HEK293 (cell line): ENCODE data around the gene LRRC51.
A peak's percentile ranks its signal among the peaks of the same experiment; 100 is the strongest.
"Not testable (repeated sequence)": the region's sequence is repeated elsewhere in the genome, so short reads cannot be mapped to it uniquely, and the experiment has no call there.

Experiments
- CTCF ChIA-PET: fragments of 350-600 bp; formaldehyde crosslinking; extraction: SDS; loops from one replicate; lab custom pipeline; 2021; ENCODE audit warnings: antibody characterized with exemption; lab: Yijun Ruan, JAX
- POLR2A ChIA-PET: fragments of 300-600 bp; formaldehyde crosslinking; extraction: SDS; loops from one replicate; lab custom pipeline; 2020; ENCODE audit warnings: antibody characterized with exemption, inconsistent platforms; lab: Yijun Ruan, JAX
- H3K27ac ChIP-seq: fragments of 200-500 bp; sonication (Bioruptor generic); 2 replicates; pipeline ENCODE4 v1.5.1; 2014; ENCODE audit warnings: low read depth, low read length, control low read depth, inconsistent platforms; ENCODE audit errors: extremely low read depth
- H3K36me3 ChIP-seq, 2 experiments: fragments of 200-500 bp in 1 of 2; sonication (Bioruptor generic) in 1 of 2; 1 replicate in 1 of 2; 2 replicates in 1 of 2; pipeline ENCODE4 v1.5.1; 2014 to 2017; ENCODE audit warnings: inconsistent platforms in 2 of 2, low read length in 2 of 2; ENCODE audit not compliant: control insufficient read depth in 2 of 2, insufficient read depth in 1 of 2
- H3K4me1 ChIP-seq: fragments of 200-500 bp; sonication (Bioruptor generic); 2 replicates; pipeline ENCODE4 v1.5.1; 2014; ENCODE audit warnings: mild to moderate bottlenecking, low read length, inconsistent platforms; ENCODE audit not compliant: control insufficient read depth, insufficient read depth
- H3K4me3 ChIP-seq: 2 replicates; pipeline ENCODE4 v1.5.1; 2011; ENCODE audit warnings: low read depth, mild to moderate bottlenecking, control low read depth, low read length, moderate library complexity
- H3K9me3 ChIP-seq: fragments of 200-500 bp; sonication (Bioruptor generic); 2 replicates; pipeline ENCODE4 v1.5.1; 2014; ENCODE audit warnings: low read depth, low read length, inconsistent platforms; ENCODE audit not compliant: control insufficient read depth, insufficient read depth
- BCL11B ChIP-seq: fragments of 450-650 bp; formaldehyde crosslinking; IDR thresholded peaks from 2 replicates; pipeline ENCODE4 v1.5.1; 2016; ENCODE audit warnings: low read depth, missing biosample characterization, missing genetic modification characterization
- FEZF1 ChIP-seq: fragments of 450-650 bp; formaldehyde crosslinking; IDR thresholded peaks from 2 replicates; pipeline ENCODE4 v1.5.1; 2016; ENCODE audit warnings: missing biosample characterization, missing genetic modification characterization
- KLF7 ChIP-seq: fragments of 450-650 bp; formaldehyde crosslinking; IDR thresholded peaks from 2 replicates; pipeline ENCODE4 v1.5.1; 2016; ENCODE audit warnings: missing biosample characterization, missing genetic modification characterization, borderline replicate concordance
- SETDB1 ChIP-seq: IDR thresholded peaks from one replicate; pipeline ENCODE4 v1.6.1; 2017; ENCODE audit warnings: mild to moderate bottlenecking, low read length, moderate library complexity, mixed read lengths; ENCODE audit not compliant: insufficient read length
- TRIM28 ChIP-seq: IDR thresholded peaks from 2 replicates; pipeline ENCODE4 v1.6.1; 2011; ENCODE audit warnings: low read length, control low read depth, borderline replicate concordance
- ZBTB7A ChIP-seq: fragments of 450-650 bp; formaldehyde crosslinking; IDR thresholded peaks from 2 replicates; pipeline ENCODE4 v1.5.1; 2016; ENCODE audit warnings: low read depth, missing biosample characterization, missing genetic modification characterization
- ZFP41 ChIP-seq: fragments of 450-650 bp; formaldehyde crosslinking; IDR thresholded peaks from 2 replicates; pipeline ENCODE4 v1.5.1; 2016; ENCODE audit warnings: missing biosample characterization, missing genetic modification characterization, borderline replicate concordance
- ZIC2 ChIP-seq: fragments of 450-650 bp; formaldehyde crosslinking; IDR thresholded peaks from 2 replicates; pipeline ENCODE4 v1.5.1; 2016; ENCODE audit warnings: missing biosample characterization, missing genetic modification characterization
- ZNF202 ChIP-seq: fragments of 450-650 bp; formaldehyde crosslinking; IDR thresholded peaks from 2 replicates; pipeline ENCODE4 v1.5.1; 2016; ENCODE audit warnings: missing biosample characterization, missing genetic modification characterization, borderline replicate concordance
- ZNF223 ChIP-seq: fragments of 450-650 bp; formaldehyde crosslinking; IDR thresholded peaks from 2 replicates; pipeline ENCODE4 v1.5.1; 2016; ENCODE audit warnings: missing biosample characterization, missing genetic modification characterization
- ZNF239 ChIP-seq: fragments of 450-650 bp; formaldehyde crosslinking; IDR thresholded peaks from 2 replicates; pipeline ENCODE4 v1.5.1; 2016; ENCODE audit warnings: missing biosample characterization, missing genetic modification characterization
- ZNF426 ChIP-seq: fragments of 450-650 bp; formaldehyde crosslinking; IDR thresholded peaks from 2 replicates; pipeline ENCODE4 v1.5.1; 2017; ENCODE audit warnings: missing biosample characterization, missing genetic modification characterization, mild to moderate bottlenecking, inconsistent platforms, moderate library complexity
- ZNF514 ChIP-seq: fragments of 450-650 bp; formaldehyde crosslinking; IDR thresholded peaks from 2 replicates; pipeline ENCODE4 v1.5.1; 2016; ENCODE audit warnings: missing biosample characterization, missing genetic modification characterization
- ZNF549 ChIP-seq: fragments of 450-650 bp; IDR thresholded peaks from 2 replicates; pipeline ENCODE4 v1.5.1; 2018; ENCODE audit warnings: missing biosample characterization, missing genetic modification characterization, mild to moderate bottlenecking, inconsistent platforms, moderate library complexity
- ZNF561 ChIP-seq: fragments of 450-650 bp; IDR thresholded peaks from 2 replicates; pipeline ENCODE4 v1.5.1; 2018; ENCODE audit warnings: missing biosample characterization, missing genetic modification characterization, borderline replicate concordance
- ZNF629 ChIP-seq: fragments of 450-650 bp; formaldehyde crosslinking; IDR thresholded peaks from 2 replicates; pipeline ENCODE4 v1.5.1; 2017; ENCODE audit warnings: missing biosample characterization, missing genetic modification characterization
- ZNF658 ChIP-seq: fragments of 450-650 bp; formaldehyde crosslinking; IDR thresholded peaks from 2 replicates; pipeline ENCODE4; 2016; ENCODE audit warnings: missing biosample characterization, missing genetic modification characterization

LRRC51 gene

DNA sequence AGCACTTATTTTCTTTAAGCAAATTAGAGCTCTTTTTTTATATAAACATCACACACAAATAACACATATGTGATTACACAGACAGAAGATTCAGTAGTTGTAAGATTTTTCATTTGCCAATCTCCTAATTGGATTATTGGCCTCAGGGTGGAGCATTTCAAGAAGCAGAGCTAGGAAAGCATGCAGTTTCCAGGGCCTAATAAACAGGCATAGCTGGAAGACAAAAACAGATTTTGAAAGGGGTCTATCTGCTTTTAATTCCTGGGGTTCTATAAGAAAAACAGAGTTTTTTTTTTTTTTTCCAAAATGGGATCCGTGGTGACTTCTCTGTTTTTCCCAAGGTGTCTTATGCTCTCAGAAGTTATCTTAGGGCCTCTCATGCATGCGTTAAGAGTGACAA, 47.3 kb downstream of the LRRC51 start:
- H3K27ac ChIP-seq: no peak overlapping the region
- no peaks in the 10 kb centered on the region for H3K36me3 ChIP-seq
- H3K4me3 ChIP-seq: no peak overlapping the region
- TF ChIP-seq SETDB1 (peak; percentile 80), ZBTB7A (tag by site-specific recombination) (no peak)
- TF ChIP-seq, all 188 proteins: peak for 1
- ChIA-PET CTCF (interaction anchor here (1.1 to 2.2 kb wide), 2 partner anchors 55 to 103 kb away, joined by 5 to 10 read pairs; no protein-coding TSS in a partner anchor), POLR2A (interaction anchor here (1.7 kb wide), 1 partner anchor 15 kb away, joined by 4 read pairs; the partner anchor contains the start of gene ANAPC15)
- Histone ChIP-seq H3K4me1 (no peaks in the 10 kb centered on the region), H3K9me3 (no peaks in the 10 kb centered on the region)

DNA sequence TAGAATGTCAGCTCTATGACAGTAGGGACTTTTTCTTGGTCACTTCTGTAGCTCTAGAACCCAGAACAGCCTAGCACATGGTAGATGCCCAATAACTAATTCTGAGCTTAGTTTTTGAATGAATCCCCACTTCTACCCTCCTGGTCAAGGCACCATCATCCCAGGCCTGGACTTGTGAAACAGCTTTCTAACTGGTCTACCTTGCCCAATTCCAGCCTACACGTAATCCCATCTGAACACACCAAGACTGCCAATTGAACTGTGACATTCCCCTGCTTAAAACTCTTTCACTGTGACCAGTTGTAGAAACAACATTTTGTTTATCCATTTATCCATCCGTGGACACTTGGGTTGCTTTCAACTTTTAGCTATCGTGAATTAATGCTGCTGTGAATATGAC, 48.7 kb downstream of the LRRC51 start:
- Histone ChIP-seq H3K4me3 (no peak overlapping the region), H3K9me3 (no peaks in the 10 kb centered on the region), H3K4me1 (no peaks in the 10 kb centered on the region), H3K36me3 (no peaks in the 10 kb centered on the region), H3K27ac (no peak overlapping the region)
- TF ChIP-seq ZNF658 (no peak), ZNF514 (tag by site-specific recombination) (no peak), ZNF549 (no peak), ZNF239 (tag by site-specific recombination) (no peak)
- POLR2A ChIA-PET: no interaction called here
- CTCF ChIA-PET: interaction anchor here (1.1 to 2.2 kb wide), 2 partner anchors 15 to 54 kb away, joined by 5 to 10 read pairs; no protein-coding TSS in a partner anchor

DNA sequence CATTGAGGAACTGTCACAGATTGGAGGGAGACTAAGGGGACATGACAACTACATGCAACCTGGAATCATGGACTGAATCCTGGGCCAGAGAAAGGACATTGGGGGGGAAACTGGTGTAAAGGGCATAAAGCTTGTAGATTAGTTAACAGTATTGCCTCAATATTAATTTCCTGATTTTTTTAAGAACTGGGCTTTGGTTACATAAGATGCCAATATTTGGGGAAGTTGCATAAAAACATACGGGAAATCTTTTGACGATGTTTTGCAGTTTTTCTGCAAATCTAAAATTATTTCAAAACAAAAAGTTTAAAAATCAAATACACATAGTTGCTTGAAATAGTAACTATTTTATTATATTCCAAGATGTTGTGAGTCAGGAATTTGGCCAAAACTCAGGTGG, 52.0 kb downstream of the LRRC51 start:
- Histone ChIP-seq H3K27ac (no peak overlapping the region), H3K4me3 (no peak overlapping the region), H3K9me3 (no peaks in the 10 kb centered on the region), H3K4me1 (no peaks in the 10 kb centered on the region), H3K36me3 (no peaks in the 10 kb centered on the region)
- ChIA-PET CTCF (interaction anchor here (1.9 kb wide), 1 partner anchor 12 kb away, joined by 10 read pairs; no protein-coding TSS in a partner anchor), POLR2A (no interaction called here)
- TF ChIP-seq ZFP41 (tag by site-specific recombination) (no peak), ZNF223 (tag by site-specific recombination) (no peak), KLF7 (tag by site-specific recombination) (no peak), FEZF1 (tag by site-specific recombination) (no peak), ZNF426 (no peak), BCL11B (no peak), ZNF658 (no peak), ZNF202 (tag by site-specific recombination) (no peak), ZNF629 (tag by site-specific recombination) (no peak), ZNF561 (tag by site-specific recombination) (no peak), TRIM28 (no peak), ZNF549 (no peak), ZIC2 (tag by site-specific recombination) (no peak)

DNA sequence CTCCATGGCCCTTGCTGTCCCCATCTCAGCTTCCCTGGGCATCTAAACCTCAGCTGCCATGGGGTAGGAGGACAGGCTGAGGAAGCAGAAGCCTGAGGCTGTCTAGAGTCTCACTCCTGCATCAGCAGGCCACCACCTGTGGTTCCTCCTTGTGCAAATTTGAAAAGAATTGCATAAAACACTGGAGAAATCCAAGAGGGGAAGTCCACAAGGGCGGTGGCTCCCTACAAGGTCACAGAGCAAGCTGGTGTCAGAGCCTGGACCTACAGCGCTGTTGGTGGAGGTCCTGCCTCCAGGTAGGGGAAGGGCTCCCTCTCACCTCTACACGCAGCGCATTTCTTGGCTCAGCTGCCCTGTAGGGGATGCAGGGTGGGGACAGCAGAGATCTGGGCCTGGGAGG, 54.8 kb downstream of the LRRC51 start, which contains the start of gene FOLR3:
FOLR3 (plus strand) TSS at position 253 of the 400 bp plus-strand sequence. CDS start 228 bp downstream, outside the sequence.
- H3K27ac ChIP-seq, H3K4me1 ChIP-seq, H3K36me3 ChIP-seq, POLR2A ChIA-PET, H3K9me3 ChIP-seq, H3K4me3 ChIP-seq: not testable (repeated sequence)
- CTCF ChIA-PET: interaction anchor here (0.7 kb wide), 2 partner anchors 8 to 102 kb away, joined by 3 to 6 read pairs; no protein-coding TSS in a partner anchor
